ELR (cell line): Measurements from ENCODE around the gene GTPBP10.
"Not testable (repeated sequence)": the region's sequence is repeated elsewhere in the genome, so short reads cannot be mapped to it uniquely, and the experiment has no call there.

Source experiments
- DNase-seq: peaks from one replicate; pipeline ENCODE4 v3.0.0-alpha.2; 2015; ENCODE audit warnings: low read depth

Gene GTPBP10

DNA sequence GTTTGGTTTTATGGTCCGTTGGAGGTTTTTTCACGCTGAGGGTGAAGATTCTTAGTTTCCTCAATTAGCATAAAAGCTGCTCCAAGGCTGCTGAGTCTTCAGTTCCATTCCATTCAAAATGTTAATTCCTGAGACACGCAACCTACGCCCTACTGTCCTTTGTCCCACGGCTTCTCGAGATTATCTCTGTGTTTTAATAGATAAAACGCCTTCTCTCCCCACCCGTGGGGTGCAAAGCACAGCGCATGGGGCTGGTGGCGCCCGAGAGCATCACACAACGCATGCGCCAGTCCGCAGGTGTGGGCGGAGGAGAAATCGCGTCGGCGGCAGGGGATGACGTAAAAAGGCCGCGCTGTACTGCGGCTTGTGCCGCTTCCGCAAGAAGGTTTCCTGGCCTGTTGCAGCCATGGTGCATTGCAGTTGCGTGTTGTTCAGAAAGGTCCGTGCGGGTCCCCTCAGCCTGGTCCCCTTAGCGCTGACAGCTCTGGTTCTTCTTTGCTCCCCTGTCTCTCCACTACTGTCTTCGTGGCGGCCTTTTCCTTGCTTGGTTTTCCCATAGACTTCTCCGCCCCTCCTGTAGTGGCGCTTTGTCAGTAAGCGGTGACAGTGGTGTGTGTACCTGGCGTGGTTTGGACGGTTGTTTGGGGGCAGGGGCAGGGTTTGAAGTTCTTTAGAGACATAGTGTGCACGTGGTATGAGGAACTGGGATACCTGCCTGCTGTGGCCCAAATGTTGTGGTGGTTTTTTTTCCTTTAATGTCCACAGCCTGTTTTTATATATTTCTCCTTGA lies at the start of gene GTPBP10:
TSS of gene GTPBP10 (plus strand) at position 381 of the 790 bp plus-strand sequence. CDS start at position 407, 26 bp downstream.
- peak; percentile 94 for DNase-seq

- DNase-seq = peak; percentile 82
Measured at GRCh38 chr7:90298145-90299038, 48.1 kb upstream of the GTPBP10 start.

DNA sequence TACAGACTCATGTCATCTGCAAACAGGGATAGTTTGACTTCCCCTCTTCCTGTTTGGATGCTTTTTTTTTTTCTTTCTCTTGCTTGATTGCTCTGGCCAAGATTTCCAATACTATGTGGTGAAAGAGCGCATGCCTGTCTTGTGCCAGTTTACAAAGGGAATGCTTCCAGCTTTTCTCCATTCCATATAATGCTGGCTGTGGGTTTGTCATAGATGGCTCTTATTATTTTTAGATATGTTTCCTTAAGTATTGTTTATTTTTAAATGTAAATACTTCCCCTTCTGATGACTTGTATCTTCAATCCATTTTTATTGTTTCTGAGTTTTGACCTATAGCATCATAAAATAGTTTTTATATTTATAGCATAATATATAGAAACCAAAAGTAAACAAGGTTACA lies 43.3 kb upstream of the GTPBP10 start:
- no peak for DNase-seq

GRCh38 chr7:90309872-90310271 lies 36.6 kb upstream of the GTPBP10 start:
- no peak for DNase-seq

- no peak for DNase-seq
Measured at GRCh38 chr7:90311175-90311574, 35.3 kb upstream of the GTPBP10 start.

GRCh38 chr7:90312745-90313144 lies 33.8 kb upstream of the GTPBP10 start:
- peak; percentile 38 for DNase-seq

- DNase-seq = no peak
Measured at GRCh38 chr7:90313907-90314306, 32.6 kb upstream of the GTPBP10 start.

- DNase-seq = no peak
Measured at GRCh38 chr7:90320014-90320413, 26.5 kb upstream of the GTPBP10 start.

DNA sequence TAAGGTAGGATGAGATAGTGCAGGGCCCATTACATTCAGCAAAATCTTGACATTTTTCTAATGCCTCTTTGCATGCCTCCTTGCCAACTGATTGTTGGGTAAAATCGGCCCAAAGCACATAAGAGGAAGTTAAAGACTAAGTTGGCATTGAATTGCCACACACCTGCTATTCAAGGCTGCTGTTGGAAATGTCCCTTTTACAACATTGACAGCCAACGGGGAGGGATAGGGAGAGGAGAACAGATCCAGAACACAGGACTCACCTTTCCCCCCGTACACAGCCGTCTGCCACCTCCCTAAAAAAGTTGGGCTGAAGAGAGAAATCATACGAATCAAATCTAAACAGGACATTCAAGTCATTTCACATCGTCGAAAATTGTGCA lies 26.1 kb upstream of the GTPBP10 start:
- peak; percentile 11 for DNase-seq

DNA sequence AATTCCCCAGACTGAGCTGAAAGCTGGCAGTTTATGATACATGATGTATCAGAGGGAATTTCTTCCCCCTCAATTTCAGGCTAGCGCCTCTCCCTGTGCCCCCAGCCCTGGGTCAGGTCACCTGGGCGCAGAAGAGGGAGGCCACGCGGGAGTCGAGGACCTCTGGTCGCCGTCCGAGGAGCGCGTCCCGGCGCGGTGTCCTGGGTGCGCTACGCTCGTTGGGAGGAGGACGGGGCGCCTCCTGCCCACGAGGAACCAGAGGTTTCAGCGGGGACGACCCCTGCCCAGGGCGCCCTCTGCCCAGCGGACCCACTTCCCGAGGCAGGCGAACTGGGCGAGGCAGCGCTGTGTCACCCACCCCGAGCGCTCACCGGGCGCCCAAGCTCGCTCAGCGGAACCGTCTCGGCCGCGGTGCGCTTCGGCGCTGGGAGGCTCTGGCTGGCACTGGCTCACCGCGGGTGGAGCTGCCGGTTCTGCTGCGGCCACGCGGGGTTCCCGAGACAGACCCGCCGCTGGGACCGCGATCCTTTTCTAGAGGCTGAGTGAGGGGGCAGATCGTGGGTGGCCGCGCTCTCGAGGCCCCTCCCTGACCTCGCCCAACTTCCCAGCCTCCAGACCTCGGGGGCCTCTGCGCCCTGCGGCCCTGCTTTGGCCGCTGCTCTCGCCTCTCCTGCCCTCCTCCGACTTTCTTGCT lies 25.6 kb upstream of the GTPBP10 start, which contains the start of gene FAM237B:
TSS of gene FAM237B (minus strand) at position 504 of the 694 bp plus-strand sequence. CDS start 1,556 bp downstream, outside the sequence.
- DNase-seq = peak; percentile 37

- no peak for DNase-seq
Measured at GRCh38 chr7:90322837-90323236, 23.7 kb upstream of the GTPBP10 start.

GRCh38 chr7:90326500-90326899 lies 20.0 kb upstream of the GTPBP10 start:
- DNase-seq = no peak

GRCh38 chr7:90334193-90334843 lies 12.2 kb upstream of the GTPBP10 start:
- no peak for DNase-seq

- DNase-seq = not testable (repeated sequence)
Measured at GRCh38 chr7:90334926-90335325, 11.6 kb upstream of the GTPBP10 start.

DNA sequence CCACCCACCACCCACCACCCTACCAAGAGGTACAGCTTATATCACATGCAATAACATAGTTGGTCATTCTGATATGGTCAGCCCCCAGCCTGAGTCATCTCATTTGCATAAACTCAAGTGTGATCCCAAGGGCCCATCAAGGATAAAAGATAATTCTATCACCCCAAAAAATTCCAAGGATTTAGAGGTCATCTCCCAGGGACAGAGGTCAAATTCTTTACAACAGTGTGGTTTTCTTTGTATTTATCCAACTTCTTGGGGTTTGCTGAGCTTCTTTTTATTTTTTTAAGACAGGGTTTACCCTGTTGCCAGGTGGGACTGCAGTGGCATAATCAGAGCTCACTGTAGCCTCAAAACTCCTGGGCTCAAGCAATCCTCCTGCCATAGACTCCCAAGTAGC lies 9.4 kb upstream of the GTPBP10 start:
- peak; percentile 29 for DNase-seq

- no peak for DNase-seq
Measured at GRCh38 chr7:90345016-90345415, 1.5 kb upstream of the GTPBP10 start.

GRCh38 chr7:90345595-90346335 lies 751 bp upstream of the GTPBP10 start:
- peak; percentile 55 for DNase-seq

DNA sequence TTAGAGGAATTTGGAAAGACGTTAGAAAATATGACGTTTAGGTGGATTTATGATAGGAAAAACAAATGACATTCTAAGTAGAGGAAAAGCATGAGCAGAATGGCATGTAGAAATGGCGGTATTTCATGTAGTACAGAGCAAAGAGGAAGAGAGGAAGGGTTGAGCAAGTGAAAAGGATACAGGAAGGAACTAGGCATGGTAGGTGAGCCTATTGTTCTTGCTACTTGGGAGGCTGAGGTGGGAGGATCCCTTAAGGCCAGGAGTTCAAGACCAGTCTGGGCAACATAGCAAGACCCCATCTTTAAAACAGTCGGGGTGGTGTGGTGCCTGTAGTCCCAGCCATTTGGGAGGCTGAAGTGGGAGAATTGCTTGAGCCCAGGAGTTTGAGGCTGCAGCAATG lies 1.2 kb downstream of the GTPBP10 start:
- no peak for DNase-seq

DNA sequence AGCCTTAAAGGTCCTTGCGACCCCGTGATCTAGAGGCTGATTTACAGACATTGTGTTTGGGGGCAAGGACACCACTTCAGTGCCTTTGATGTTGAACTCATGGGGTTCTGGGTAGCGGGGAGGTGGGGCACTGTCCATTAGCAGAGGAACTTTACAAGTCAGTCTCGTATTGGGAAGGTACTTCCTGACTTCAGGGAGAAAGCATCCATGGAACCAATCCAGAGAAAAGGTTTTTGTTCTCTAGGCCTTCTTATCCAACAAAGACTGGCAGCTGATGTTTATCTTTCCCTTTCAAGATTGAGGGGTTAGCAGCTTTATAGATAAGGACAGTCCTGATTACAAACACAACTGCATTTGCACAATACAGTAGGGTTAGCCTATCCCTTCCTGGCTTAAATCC lies 2.8 kb downstream of the GTPBP10 start:
- no peak for DNase-seq

DNA sequence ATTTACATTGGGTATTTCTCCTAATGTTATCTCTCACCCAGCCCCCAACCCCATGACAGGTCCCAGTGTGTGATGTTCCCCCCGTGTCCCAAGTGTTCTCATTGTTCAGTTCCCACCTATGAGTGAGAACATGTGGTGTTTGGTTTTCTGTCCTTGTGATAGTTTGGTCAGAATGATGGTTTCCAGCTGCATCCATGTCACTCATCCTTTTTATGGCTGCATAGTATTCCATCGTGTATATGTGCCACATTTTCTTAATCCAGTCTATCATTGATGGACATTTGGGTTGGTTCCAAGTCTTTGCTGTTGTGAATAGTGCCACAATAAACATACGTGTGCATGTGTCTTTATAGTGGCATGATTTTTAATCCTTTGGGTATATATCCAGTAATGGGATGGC lies 3.5 kb downstream of the GTPBP10 start:
- not testable (repeated sequence) for DNase-seq

DNA sequence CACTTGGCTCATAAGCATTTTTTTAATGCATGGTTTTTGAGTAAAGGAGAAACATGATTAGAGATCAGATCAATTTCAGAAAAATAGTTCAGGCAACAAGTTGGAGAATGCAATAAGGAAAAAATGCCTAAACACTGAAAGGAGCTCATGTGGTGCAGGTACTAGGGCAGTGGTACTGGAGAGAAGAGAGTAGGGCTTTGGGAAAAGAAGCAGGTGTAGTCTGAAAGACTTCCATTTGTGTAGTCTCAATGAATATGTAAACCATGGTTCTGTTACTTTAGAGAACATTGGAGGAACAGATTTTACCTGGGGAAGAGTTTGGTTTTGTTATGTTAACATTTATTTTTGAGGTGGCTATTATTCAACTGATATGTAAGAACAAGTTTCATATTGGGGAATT lies 5.5 kb downstream of the GTPBP10 start:
- no peak for DNase-seq
